A549 (cell line): ENCODE measurements around the gene PROC. TPM values are rescaled to one million over a fixed set of nuclear protein-coding genes. Genes with fewer than 3 reads are reported as not detected.

Source experiments
- ATAC-seq, 2 experiments: fragments of 200-7000 bp in 1 of 2; fragments of >200 bp in 1 of 2; cut with Nextera tagmentation in 1 of 2; cut with Tn5 transposase in 1 of 2; 3 replicates each; pipeline versions ENCODE4 v1.8.0 to v1.9.1; 2018 to 2020; ENCODE audit warnings: mild to moderate bottlenecking in 1 of 2, moderate library complexity in 1 of 2
- CTCF ChIA-PET: fragments of 300-600 bp; sonication (Branson Sonifier 250); formaldehyde crosslinking; extraction: SDS; loops from one replicate; lab custom pipeline; 2021; ENCODE audit warnings: antibody characterized with exemption, inconsistent platforms; lab: Yijun Ruan, JAX
- POLR2A ChIA-PET: fragments of 350-600 bp; formaldehyde crosslinking; extraction: SDS; loops from one replicate; lab custom pipeline; 2021; ENCODE audit warnings: antibody characterized with exemption, inconsistent platforms; lab: Yijun Ruan, JAX
- DNase-seq, 2 experiments: peaks; one replicate each; pipeline versions ENCODE4 v3.0.0 to v3.0.0-alpha.2; 2011 to 2016; ENCODE audit warnings: low read depth in 1 of 2, low spot score in 1 of 2
- FAIRE-seq: peaks from 2 replicates; lab custom pipeline; 2011; peaks lifted over from hg19 to GRCh38; lab: Jason Lieb, UNC
- H3K27ac ChIP-seq, 2 experiments: fragments of >200 bp; sonication (Bioruptor Twin); formaldehyde crosslinking; 3 replicates each; pipeline ENCODE4 v1.5.1; 2016 to 2017
- H3K4me1 ChIP-seq: fragments of >200 bp; sonication (Bioruptor Twin); formaldehyde crosslinking; 3 replicates; pipeline ENCODE4 v1.6.1; 2016
- H3K4me2 ChIP-seq: fragments of >200 bp; sonication (Bioruptor Twin); formaldehyde crosslinking; 3 replicates; pipeline ENCODE4 v1.6.1; 2016
- H3K4me3 ChIP-seq: fragments of >200 bp; sonication (Bioruptor Twin); formaldehyde crosslinking; 3 replicates; pipeline ENCODE4 v1.5.1; 2016
- H3K9me3 ChIP-seq: fragments of >200 bp; sonication (Bioruptor Twin); formaldehyde crosslinking; 3 replicates; pipeline ENCODE4 v1.6.1; 2016
- BCL3 ChIP-seq: fragments of >200 bp; sonication (Bioruptor Twin); formaldehyde crosslinking; IDR thresholded peaks from 3 replicates; pipeline ENCODE4 v1.6.1; 2016
- BHLHE40 ChIP-seq: IDR thresholded peaks from 2 replicates; pipeline ENCODE4 v1.6.1; 2012; ENCODE audit warnings: low read depth, low read length, inconsistent platforms
- CEBPB ChIP-seq, 2 experiments: fragments of >200 bp in 1 of 2; sonication (Bioruptor Twin) in 1 of 2; formaldehyde crosslinking in 1 of 2; IDR thresholded peaks; 2 replicates each; pipeline ENCODE4 v1.6.1; 2012 to 2016
- CHD2 ChIP-seq: fragments of 150-350 bp; IDR thresholded peaks from 2 replicates; pipeline ENCODE4 v1.6.1; 2014; ENCODE audit warnings: low read length; ENCODE audit not compliant: partially characterized antibody
- E2F6 ChIP-seq: IDR thresholded peaks from 2 replicates; pipeline ENCODE4 v1.6.1; 2012; ENCODE audit warnings: low read depth, borderline replicate concordance
- EHMT2 ChIP-seq: fragments of 200-600 bp; sonication (generic); IDR thresholded peaks from 2 replicates; pipeline ENCODE4 v1.6.1; 2016; ENCODE audit warnings: antibody characterized with exemption, low read depth, mild to moderate bottlenecking, moderate library complexity
- EP300 ChIP-seq, 2 experiments: fragments of >200 bp; sonication (Bioruptor Twin); formaldehyde crosslinking; IDR thresholded peaks; 2 replicates in 1 of 2; 3 replicates in 1 of 2; pipeline ENCODE4 v1.6.1; 2016 to 2017
- FOSL2 ChIP-seq, 2 experiments: fragments of 450-650 bp in 1 of 2; fragments of >200 bp in 1 of 2; sonication (Bioruptor Twin) in 1 of 2; formaldehyde crosslinking; IDR thresholded peaks; 2 replicates each; pipeline versions ENCODE4 v1.5.0 to v1.6.1; 2016 to 2020; ENCODE audit warnings: mild to moderate bottlenecking in 1 of 2, moderate library complexity in 1 of 2
- HOXB13 ChIP-seq: fragments of 250-450 bp; sonication (Bioruptor Pico); IDR thresholded peaks from 2 replicates; pipeline ENCODE4 v1.5.0; 2020; ENCODE audit warnings: low read depth, mild to moderate bottlenecking, moderate library complexity
- HOXB5 ChIP-seq: fragments of 250-450 bp; sonication (Bioruptor Pico); IDR thresholded peaks from 2 replicates; pipeline ENCODE4 v1.5.0; 2020; ENCODE audit warnings: mild to moderate bottlenecking, moderate library complexity
- KDM1A ChIP-seq: fragments of 200-600 bp; sonication (generic); IDR thresholded peaks from 2 replicates; pipeline ENCODE4 v1.6.1; 2016; ENCODE audit warnings: low read depth, mild to moderate bottlenecking
- NPAS2 ChIP-seq: fragments of 250-450 bp; sonication (Bioruptor Pico); IDR thresholded peaks from 2 replicates; pipeline ENCODE4 v1.8.0; 2022; ENCODE audit warnings: mild to moderate bottlenecking, moderate library complexity, borderline replicate concordance
- NR3C1 ChIP-seq: fragments of >200 bp; sonication (Bioruptor Twin); formaldehyde crosslinking; IDR thresholded peaks from 3 replicates; pipeline ENCODE4 v1.6.1; 2017
- POLR2A ChIP-seq: IDR thresholded peaks from 2 replicates; pipeline ENCODE4 v1.6.1; 2012; ENCODE audit warnings: mild to moderate bottlenecking, low read length
- POLR2AphosphoS2 ChIP-seq: conservative IDR thresholded peaks from 2 replicates; pipeline ENCODE4 v1.6.1; 2012; ENCODE audit warnings: low read length, improper control_type of control experiment, inconsistent platforms
- RARB ChIP-seq: fragments of 250-450 bp; sonication (Bioruptor Pico); IDR thresholded peaks from 2 replicates; pipeline ENCODE4 v1.8.0; 2021; ENCODE audit warnings: mild to moderate bottlenecking, moderate library complexity
- RFX5 ChIP-seq: fragments of 450-650 bp; IDR thresholded peaks from 2 replicates; pipeline ENCODE4 v1.7.1; 2014; ENCODE audit warnings: antibody characterized with exemption, mild to moderate bottlenecking, moderate library complexity
- SMC3 ChIP-seq: fragments of >200 bp; sonication (Bioruptor Twin); formaldehyde crosslinking; IDR thresholded peaks from 3 replicates; pipeline ENCODE4 v1.6.1; 2018; ENCODE audit warnings: inconsistent platforms
- USF2 ChIP-seq: fragments of 450-650 bp; IDR thresholded peaks from 2 replicates; pipeline ENCODE4 v1.6.1; 2014; ENCODE audit warnings: antibody characterized with exemption
- ZNF302 ChIP-seq: fragments of 250-450 bp; sonication (Bioruptor Pico); IDR thresholded peaks from 2 replicates; pipeline ENCODE4 v1.9.0; 2021; ENCODE audit warnings: inconsistent platforms, mild to moderate bottlenecking, moderate library complexity
- ZSCAN20 ChIP-seq: fragments of 250-450 bp; sonication (Bioruptor Pico); IDR thresholded peaks from 2 replicates; pipeline ENCODE4 v1.8.0; 2022; ENCODE audit warnings: mild to moderate bottlenecking, moderate library complexity
- WGBS: methylation state at CpG from one replicate; pipeline ENCODE4 v1.1.6; 2017; ENCODE audit errors: missing lambda C conversion rate; 5-methylcytosine and 5-hydroxymethylcytosine counted together
- polyA plus RNA-seq, 4 experiments: library from polyadenylated mRNA; depleted of rRNA in 3 of 4; stranded (reverse); fragments of >200 nt; fragmentation: RNase III in 1 of 4; extraction: RNeasy Plus Mini Kit Qiagen cat#74134 plus additional on column Dnase treatment in 1 of 4; gene quantifications; 2 replicates in 3 of 4; 3 replicates in 1 of 4; pipeline ENCODE4 v1.2.3, GENCODE V29; 2011 to 2017
- TF ChIP-seq, protein P1 (sequence below): fragments of 250-450 bp; sonication (Bioruptor Pico); IDR thresholded peaks from 2 replicates; pipeline ENCODE4 v1.5.0; 2021; ENCODE audit warnings: mild to moderate bottlenecking, moderate library complexity, borderline replicate concordance
- TF ChIP-seq, protein P2 (sequence below): fragments of 250-450 bp; sonication (Bioruptor Pico); IDR thresholded peaks from 2 replicates; pipeline ENCODE4 v1.5.0; 2020; ENCODE audit warnings: low read depth, mild to moderate bottlenecking, moderate library complexity

Gene PROC
- polyA plus RNA-seq, 2 of the 4 experiments (the other 2 are of a cell fraction): 2.0 to 7.9 TPM

GRCh38 chr2:127411653-127412369, 6.4 kb upstream of the PROC start:
- H3K4me1 ChIP-seq: peaks cover 87% of the 10 kb centered on the region
- ATAC-seq: no peak
- TF ChIP-seq POLR2AphosphoS2 (no peak), FOSL2 (IDR thresholded peaks at IDR 0.05) (no peak), FOSL2 (CRISPR knock-in tag; IDR thresholded peaks at IDR 0.05) (0 out of 2 replicates have a peak, but pooled peaks have one; percentile 13), NR3C1 (no peak), USF2 (0 out of 2 replicates have a peak, but pooled peaks have one; percentile 12), E2F6 (0 out of 2 replicates have a peak, but pooled peaks have one; percentile 3), CEBPB (IDR thresholded peaks at IDR 0.05) (peak; percentile 59 to 85)
- TF ChIP-seq, all 56 proteins: peak for 4

GRCh38 chr2:127413200-127413599, 5.0 kb upstream of the PROC start:
- H3K4me1 ChIP-seq: peaks cover 78% of the 10 kb centered on the region
- no peak for FAIRE-seq
- DNase-seq: no peak
- ATAC-seq: no peak
- peak overlapping the region; percentile 44 for H3K4me2 ChIP-seq
- WGBS: 86% methylated on average over 3 of the region's 3 CpGs
- TF ChIP-seq RFX5 (no peak), SMC3 (no peak), HOXB13 (no peak), EHMT2 (no peak), HOXB5 (CRISPR knock-in tag) (no peak), ZNF302 (CRISPR knock-in tag) (no peak), EP300 (IDR thresholded peaks at IDR 0.05) (no peak), NPAS2 (CRISPR knock-in tag) (no peak), FOSL2 (IDR thresholded peaks at IDR 0.05) (no peak), FOSL2 (CRISPR knock-in tag; IDR thresholded peaks at IDR 0.05) (no peak)
- TF ChIP-seq, all 56 proteins: peak for 0
- H3K9me3 ChIP-seq: peaks cover 8% of the 10 kb centered on the region; the same call in 1 of the 3 replicates
- no peak overlapping the region for H3K4me3 ChIP-seq
- ChIA-PET CTCF (interaction anchor here (3.6 to 4.3 kb wide), 3 partner anchors 11 to 89 kb away, joined by 14 to 23 read pairs (median 19); no protein-coding TSS in a partner anchor), POLR2A (no interaction called here)
- peak overlapping the region; percentile 84 to 97 for H3K27ac ChIP-seq

More at GRCh38 chr2:127411653-127412369, 6.4 kb upstream of the PROC start:
- DNase-seq (peak in 1 of 2 experiments; percentile 57), FAIRE-seq (no peak)
- ChIA-PET POLR2A (interaction anchor here (1.0 to 1.4 kb wide), 3 partner anchors 12 to 118 kb away, joined by 3 to 4 read pairs (median 4); partner anchors contain the start of gene ERCC3), CTCF (interaction anchor here (1.4 kb wide), 1 partner anchor 87 kb away, joined by 5 read pairs; no protein-coding TSS in a partner anchor)
- H3K27ac ChIP-seq: peak overlapping the region; percentile 90 to 97
- peak overlapping the region; percentile 70 for H3K4me2 ChIP-seq
- no peak overlapping the region for H3K4me3 ChIP-seq
- 55% methylated on average over 12 of the region's 12 CpGs for whole genome bisulfite sequencing
- peaks cover 8% of the 10 kb centered on the region; the same call in 1 of the 3 replicates for H3K9me3 ChIP-seq

- ChIA-PET POLR2A (no interaction called here), CTCF (interaction anchor here (1.9 to 4.3 kb wide), 6 partner anchors 11 to 90 kb away, joined by 5 to 23 read pairs (median 14); no protein-coding TSS in a partner anchor)
- DNase-seq: peak in 1 of 2 experiments; percentile 76
- WGBS: 52% methylated on average over 8 of the region's 8 CpGs
- ATAC-seq: no peak; a peak in 1 of 6 replicates
- H3K4me2 ChIP-seq: peak overlapping the region; percentile 44
- H3K27ac ChIP-seq: peak overlapping the region; percentile 84 to 97
- peaks cover 72% of the 10 kb centered on the region for H3K4me1 ChIP-seq
- no peak overlapping the region for H3K4me3 ChIP-seq
- peaks cover 8% of the 10 kb centered on the region; the same call in 1 of the 3 replicates for H3K9me3 ChIP-seq
- no peak for FAIRE-seq
- no peak for TF ChIP-seq BCL3
- no peak for TF ChIP-seq NR3C1
- TF ChIP-seq ZSCAN20 (CRISPR knock-in tag): no peak
- no peak for TF ChIP-seq CHD2
- no peak for TF ChIP-seq KDM1A
- no peak for TF ChIP-seq USF2
- no peak for TF ChIP-seq RARB (CRISPR knock-in tag)
- TF ChIP-seq, protein P1, sequence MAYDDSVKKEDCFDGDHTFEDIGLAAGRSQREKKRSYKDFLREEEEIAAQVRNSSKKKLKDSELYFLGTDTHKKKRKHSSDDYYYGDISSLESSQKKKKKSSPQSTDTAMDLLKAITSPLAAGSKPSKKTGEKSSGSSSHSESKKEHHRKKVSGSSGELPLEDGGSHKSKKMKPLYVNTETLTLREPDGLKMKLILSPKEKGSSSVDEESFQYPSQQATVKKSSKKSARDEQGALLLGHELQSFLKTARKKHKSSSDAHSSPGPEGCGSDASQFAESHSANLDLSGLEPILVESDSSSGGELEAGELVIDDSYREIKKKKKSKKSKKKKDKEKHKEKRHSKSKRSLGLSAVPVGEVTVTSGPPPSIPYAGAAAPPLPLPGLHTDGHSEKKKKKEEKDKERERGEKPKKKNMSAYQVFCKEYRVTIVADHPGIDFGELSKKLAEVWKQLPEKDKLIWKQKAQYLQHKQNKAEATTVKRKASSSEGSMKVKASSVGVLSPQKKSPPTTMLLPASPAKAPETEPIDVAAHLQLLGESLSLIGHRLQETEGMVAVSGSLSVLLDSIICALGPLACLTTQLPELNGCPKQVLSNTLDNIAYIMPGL (CRISPR knock-in tag): no peak
- no peak for TF ChIP-seq POLR2A
- TF ChIP-seq, protein P2, sequence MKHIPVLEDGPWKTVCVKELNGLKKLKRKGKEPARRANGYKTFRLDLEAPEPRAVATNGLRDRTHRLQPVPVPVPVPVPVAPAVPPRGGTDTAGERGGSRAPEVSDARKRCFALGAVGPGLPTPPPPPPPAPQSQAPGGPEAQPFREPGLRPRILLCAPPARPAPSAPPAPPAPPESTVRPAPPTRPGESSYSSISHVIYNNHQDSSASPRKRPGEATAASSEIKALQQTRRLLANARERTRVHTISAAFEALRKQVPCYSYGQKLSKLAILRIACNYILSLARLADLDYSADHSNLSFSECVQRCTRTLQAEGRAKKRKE: peak; percentile 44; the same call in 1 of the 2 replicates
- TF ChIP-seq BHLHE40: no peak
- TF ChIP-seq CEBPB (IDR thresholded peaks at IDR 0.05): peak; percentile 61 to 92; a peak in 3 of 4 replicates
These were observed 4.2 kb upstream of the PROC start for GRCh38 chr2:127413782-127414637.
